ENCODE measurements around the gene FBXO31. TPM values are rescaled to one million over a fixed set of nuclear protein-coding genes. Genes with fewer than 3 reads are reported as not detected.

The FBXO31 gene
- total RNA-seq, 2 experiments from 2014 or later, result 35.7 to 38.9 TPM

DNA sequence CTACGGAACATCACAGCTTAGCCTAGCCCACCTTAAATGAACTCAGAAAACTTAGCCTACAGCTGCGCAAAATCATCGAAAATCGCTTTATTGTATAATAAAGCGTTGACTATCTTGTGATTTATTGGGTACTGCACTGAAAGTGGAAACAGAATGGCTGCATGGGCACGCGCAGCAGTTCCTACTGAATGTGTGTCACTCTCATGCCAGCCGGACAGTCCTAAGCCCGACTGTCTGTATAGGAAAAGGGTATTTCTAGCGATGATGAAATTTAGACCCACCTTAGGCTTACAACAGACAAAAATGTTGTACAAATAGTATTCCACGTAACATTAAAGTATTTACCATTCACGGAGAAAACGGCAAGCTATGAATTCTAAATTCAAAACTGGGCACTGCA is 9.3 kb downstream of the FBXO31 start:
- Histone ChIP-seq H3K4me3 (ENCODE audit: low read length) (no peak overlapping the region), H3K9me3 (ENCODE audit: control insufficient read depth in 1 of 2, insufficient read depth in 1 of 2, low read length in 2 of 2) (no peaks in the 10 kb centered on the region), H3K27ac (ENCODE audit: low read depth in 1 of 2, low read length in 2 of 2) (no peak overlapping the region), H3K36me3 (ENCODE audit: insufficient read depth, low read length) (peaks cover 14% of the 10 kb centered on the region), H3K4me1 (ENCODE audit: insufficient read depth, low read length) (peaks cover 19% of the 10 kb centered on the region), H3K27me3 (ENCODE audit: control insufficient read depth in 1 of 2, insufficient read depth in 2 of 2, low read length in 2 of 2) (no peaks in the 10 kb centered on the region)
- H3K36me3 Mint-ChIP-seq (ENCODE audit: low read depth), result peaks cover 22% of the 10 kb centered on the region
- no peak overlapping the region for H3K4me3 Mint-ChIP-seq
- H3K4me1 Mint-ChIP-seq (ENCODE audit: low read depth), result peaks cover 41% of the 10 kb centered on the region
- intact Hi-C loops (cut with DNase I, micrococcal nuclease), result no loop called here
- no peak overlapping the region for H3K27ac Mint-ChIP-seq
- TF ChIP-seq, protein P1, sequence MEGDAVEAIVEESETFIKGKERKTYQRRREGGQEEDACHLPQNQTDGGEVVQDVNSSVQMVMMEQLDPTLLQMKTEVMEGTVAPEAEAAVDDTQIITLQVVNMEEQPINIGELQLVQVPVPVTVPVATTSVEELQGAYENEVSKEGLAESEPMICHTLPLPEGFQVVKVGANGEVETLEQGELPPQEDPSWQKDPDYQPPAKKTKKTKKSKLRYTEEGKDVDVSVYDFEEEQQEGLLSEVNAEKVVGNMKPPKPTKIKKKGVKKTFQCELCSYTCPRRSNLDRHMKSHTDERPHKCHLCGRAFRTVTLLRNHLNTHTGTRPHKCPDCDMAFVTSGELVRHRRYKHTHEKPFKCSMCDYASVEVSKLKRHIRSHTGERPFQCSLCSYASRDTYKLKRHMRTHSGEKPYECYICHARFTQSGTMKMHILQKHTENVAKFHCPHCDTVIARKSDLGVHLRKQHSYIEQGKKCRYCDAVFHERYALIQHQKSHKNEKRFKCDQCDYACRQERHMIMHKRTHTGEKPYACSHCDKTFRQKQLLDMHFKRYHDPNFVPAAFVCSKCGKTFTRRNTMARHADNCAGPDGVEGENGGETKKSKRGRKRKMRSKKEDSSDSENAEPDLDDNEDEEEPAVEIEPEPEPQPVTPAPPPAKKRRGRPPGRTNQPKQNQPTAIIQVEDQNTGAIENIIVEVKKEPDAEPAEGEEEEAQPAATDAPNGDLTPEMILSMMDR (IDR thresholded peaks at IDR 0.05), result no peak
- ATAC-seq (ENCODE audit: poor library complexity) (no peak), DNase-seq (no peak)
- CTCF ChIA-PET, result interaction anchor here (0.8 kb wide), 1 partner anchor 20 kb away, joined by 3 read pairs; no protein-coding TSS in a partner anchor
- no peaks in the 10 kb centered on the region for H3K27me3 Mint-ChIP-seq
- no peaks in the 10 kb centered on the region for H3K9me3 Mint-ChIP-seq
- POLR2A ChIA-PET, result interaction anchor here (1.2 kb wide), 1 partner anchor 10 kb away, joined by 6 read pairs; no protein-coding TSS in a partner anchor

DNA sequence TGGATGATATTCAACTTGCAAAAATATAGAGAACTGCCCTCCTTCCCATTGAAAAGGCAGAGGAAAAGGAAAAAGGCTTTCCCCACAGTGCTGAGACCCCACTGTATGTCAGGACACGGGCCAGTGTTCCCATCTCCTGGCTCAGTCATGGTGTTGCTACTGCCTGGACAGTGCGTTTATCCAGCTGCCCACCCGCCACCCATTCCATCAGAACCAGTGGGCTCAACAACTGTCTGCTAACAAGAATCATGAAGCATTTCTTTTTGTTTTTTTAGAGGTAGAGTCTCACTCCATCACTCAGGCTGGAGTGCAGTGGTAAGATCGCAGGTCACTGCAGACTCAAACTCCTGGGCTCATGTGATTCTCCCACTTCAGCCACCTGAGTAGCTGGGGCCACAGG is 11.3 kb downstream of the FBXO31 start:
- no peak overlapping the region for H3K27ac ChIP-seq (ENCODE audit: low read depth in 1 of 2, low read length in 2 of 2)
- TF ChIP-seq, protein P1 (IDR thresholded peaks at IDR 0.05), result no peak
- no peaks in the 10 kb centered on the region for H3K27me3 Mint-ChIP-seq
- no peaks in the 10 kb centered on the region for H3K9me3 Mint-ChIP-seq
- ChIA-PET CTCF (no interaction called here), POLR2A (no interaction called here)
- H3K4me1 ChIP-seq (ENCODE audit: insufficient read depth, low read length), result peaks cover 23% of the 10 kb centered on the region
- no peaks in the 10 kb centered on the region for H3K9me3 ChIP-seq (ENCODE audit: control insufficient read depth in 1 of 2, insufficient read depth in 1 of 2, low read length in 2 of 2)
- intact Hi-C loops (cut with DNase I, micrococcal nuclease), result no loop called here
- H3K27me3 ChIP-seq (ENCODE audit: control insufficient read depth in 1 of 2, insufficient read depth in 2 of 2, low read length in 2 of 2), result no peaks in the 10 kb centered on the region
- no peak for DNase-seq
- H3K4me3 Mint-ChIP-seq, result no peak overlapping the region
- no peak for ATAC-seq (ENCODE audit: poor library complexity)
- no peak overlapping the region for H3K4me3 ChIP-seq (ENCODE audit: low read length)
- peaks cover 51% of the 10 kb centered on the region for H3K4me1 Mint-ChIP-seq (ENCODE audit: low read depth)
- peaks cover 29% of the 10 kb centered on the region for H3K36me3 Mint-ChIP-seq (ENCODE audit: low read depth)
- H3K36me3 ChIP-seq (ENCODE audit: insufficient read depth, low read length), result peaks cover 7% of the 10 kb centered on the region
- no peak overlapping the region for H3K27ac Mint-ChIP-seq

DNA sequence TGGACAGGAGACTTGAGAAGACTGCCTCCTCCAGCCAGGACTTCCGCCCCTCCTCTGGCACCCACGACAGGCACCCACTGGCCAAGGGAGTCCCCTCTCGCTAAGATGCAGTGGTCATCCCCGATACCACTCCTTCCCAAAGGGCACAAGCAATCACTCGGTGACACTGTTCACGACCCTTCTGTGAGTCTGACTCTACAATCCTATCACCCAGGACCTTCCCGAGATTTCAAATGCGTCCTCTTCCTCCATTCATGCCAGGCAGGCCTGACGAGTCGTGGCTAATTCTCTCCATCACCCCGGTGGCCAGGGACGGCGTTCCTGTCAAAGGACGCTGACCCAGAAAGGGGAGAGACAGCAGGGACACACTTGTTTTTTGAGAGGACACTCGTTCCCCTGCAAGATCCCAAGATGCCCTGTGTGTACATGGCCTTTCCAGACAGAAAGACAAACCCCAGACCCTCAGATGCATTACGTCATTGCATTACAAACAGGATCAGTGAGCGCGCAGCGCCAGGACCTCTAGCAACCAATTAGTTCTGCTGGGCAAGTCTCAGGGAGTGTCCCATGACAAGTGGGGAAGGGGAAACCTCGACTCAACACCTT is 12.2 kb downstream of the FBXO31 start:
- POLR2A ChIA-PET, result no interaction called here
- Mint-ChIP-seq H3K4me3 (no peak overlapping the region), H3K36me3 (ENCODE audit: low read depth) (peaks cover 25% of the 10 kb centered on the region), H3K27ac (no peak overlapping the region), H3K27me3 (no peaks in the 10 kb centered on the region), H3K4me1 (ENCODE audit: low read depth) (peaks cover 46% of the 10 kb centered on the region), H3K9me3 (no peaks in the 10 kb centered on the region)
- DNase-seq (no peak), ATAC-seq (ENCODE audit: poor library complexity) (no peak)
- no peaks in the 10 kb centered on the region for H3K9me3 ChIP-seq (ENCODE audit: control insufficient read depth in 1 of 2, insufficient read depth in 1 of 2, low read length in 2 of 2)
- H3K36me3 ChIP-seq (ENCODE audit: insufficient read depth, low read length), result peaks cover 14% of the 10 kb centered on the region
- intact Hi-C loops (cut with DNase I, micrococcal nuclease), result no loop called here
- CTCF ChIA-PET, result no interaction called here
- peaks cover 19% of the 10 kb centered on the region for H3K4me1 ChIP-seq (ENCODE audit: insufficient read depth, low read length)
- H3K27me3 ChIP-seq (ENCODE audit: control insufficient read depth in 1 of 2, insufficient read depth in 2 of 2, low read length in 2 of 2), result no peaks in the 10 kb centered on the region
- TF ChIP-seq, protein P1 (IDR thresholded peaks at IDR 0.05), result no peak
- H3K4me3 ChIP-seq (ENCODE audit: low read length), result no peak overlapping the region
- H3K27ac ChIP-seq (ENCODE audit: low read depth in 1 of 2, low read length in 2 of 2), result no peak overlapping the region

All from CD4-positive, alpha-beta T cell (primary cell).